ENCODE measurements around the gene NPAS2.

NPAS2 gene

DNA sequence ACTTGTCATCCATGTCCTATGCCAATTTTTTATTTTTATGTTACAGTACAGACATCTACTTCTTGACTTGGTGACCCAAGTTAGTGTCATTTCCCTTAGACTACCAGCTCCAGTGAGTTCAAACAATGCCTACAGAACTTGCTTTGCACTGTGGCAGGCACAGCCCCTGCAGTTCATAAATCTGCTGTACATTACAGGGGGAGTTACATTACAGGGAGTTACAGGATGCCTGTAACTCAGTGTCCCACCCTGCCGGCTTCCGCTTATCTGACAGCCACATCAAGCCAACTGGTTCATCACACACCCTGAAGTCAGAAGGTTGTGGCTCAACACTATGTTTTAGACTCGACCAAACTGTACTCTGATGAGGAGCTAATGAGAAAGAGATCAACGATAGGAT lies 7.8 kb upstream of the NPAS2 start:
- H3K9me3 ChIP-seq (ENCODE audit: control insufficient read depth, low read length) = no peaks in the 10 kb centered on the region
- 82 to 86% methylated on average over 2 of the region's 4 CpGs for WGBS, 2 experiments (ENCODE audit: insufficient coverage in 2 of 2)
- H3K27ac ChIP-seq (ENCODE audit: low read depth, low read length, severe bottlenecking) = no peak overlapping the region
- H3K4me3 ChIP-seq (ENCODE audit: extremely low read depth, insufficient read depth, low read length, poor library complexity, severe bottlenecking) = no peak overlapping the region
- H3K36me3 ChIP-seq (ENCODE audit: control insufficient read depth, insufficient read depth, low read length) = no peaks in the 10 kb centered on the region
- no peaks in the 10 kb centered on the region for H3K4me1 ChIP-seq (ENCODE audit: control insufficient read depth, insufficient read depth, low read length, poor library complexity, severe bottlenecking)

GRCh38 chr2:100812573-100812972 lies 7.4 kb upstream of the NPAS2 start:
- H3K27ac ChIP-seq (ENCODE audit: low read depth, low read length, severe bottlenecking) = no peak overlapping the region
- H3K36me3 ChIP-seq (ENCODE audit: control insufficient read depth, insufficient read depth, low read length) = no peaks in the 10 kb centered on the region
- H3K9me3 ChIP-seq (ENCODE audit: control insufficient read depth, low read length) = no peaks in the 10 kb centered on the region
- 90% methylated on average over 2 of the region's 4 CpGs; no CpG with 5 or more reads in 1 of the 2 experiments for WGBS, 2 experiments (ENCODE audit: insufficient coverage in 2 of 2)
- H3K4me1 ChIP-seq (ENCODE audit: control insufficient read depth, insufficient read depth, low read length, poor library complexity, severe bottlenecking) = no peaks in the 10 kb centered on the region
- no peak overlapping the region for H3K4me3 ChIP-seq (ENCODE audit: extremely low read depth, insufficient read depth, low read length, poor library complexity, severe bottlenecking)

- no peaks in the 10 kb centered on the region for H3K9me3 ChIP-seq (ENCODE audit: control insufficient read depth, low read length)
- no peak overlapping the region for H3K4me3 ChIP-seq (ENCODE audit: extremely low read depth, insufficient read depth, low read length, poor library complexity, severe bottlenecking)
- no peak overlapping the region for H3K27ac ChIP-seq (ENCODE audit: low read depth, low read length, severe bottlenecking)
- no peaks in the 10 kb centered on the region for H3K4me1 ChIP-seq (ENCODE audit: control insufficient read depth, insufficient read depth, low read length, poor library complexity, severe bottlenecking)
- 92 to 100% methylated on average over 2 of the region's 4 CpGs for WGBS, 2 experiments (ENCODE audit: insufficient coverage in 2 of 2)
- H3K36me3 ChIP-seq (ENCODE audit: control insufficient read depth, insufficient read depth, low read length) = no peaks in the 10 kb centered on the region
Measured at GRCh38 chr2:100813527-100813926, 6.4 kb upstream of the NPAS2 start.

GRCh38 chr2:100814043-100814442 lies 5.9 kb upstream of the NPAS2 start:
- Histone ChIP-seq H3K27ac (ENCODE audit: low read depth, low read length, severe bottlenecking) (no peak overlapping the region), H3K4me3 (ENCODE audit: extremely low read depth, insufficient read depth, low read length, poor library complexity, severe bottlenecking) (no peak overlapping the region), H3K4me1 (ENCODE audit: control insufficient read depth, insufficient read depth, low read length, poor library complexity, severe bottlenecking) (no peaks in the 10 kb centered on the region), H3K9me3 (ENCODE audit: control insufficient read depth, low read length) (no peaks in the 10 kb centered on the region), H3K36me3 (ENCODE audit: control insufficient read depth, insufficient read depth, low read length) (no peaks in the 10 kb centered on the region)
- 86 to 88% methylated on average over 2 to 3 of the region's 3 CpGs for whole genome bisulfite sequencing, 2 experiments (ENCODE audit: insufficient coverage in 2 of 2)

DNA sequence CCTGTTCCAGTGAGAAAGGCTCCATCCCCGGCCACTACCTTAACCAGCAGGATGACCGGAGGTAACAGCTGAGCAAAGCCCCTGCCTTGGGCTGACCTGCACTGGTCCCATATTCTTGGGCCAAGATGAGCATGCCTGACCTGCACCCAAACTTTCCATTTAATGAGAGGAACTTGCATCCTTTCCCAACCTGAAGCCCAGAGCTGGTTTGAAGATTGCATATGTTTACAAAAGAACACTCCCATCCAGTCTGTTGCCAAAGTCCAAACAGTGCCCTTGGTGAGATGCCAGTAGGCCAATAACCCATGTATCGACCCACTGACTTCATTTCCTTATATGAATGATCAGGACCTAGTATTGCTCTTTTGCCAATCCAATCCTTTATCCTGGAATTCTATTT lies 5.5 kb upstream of the NPAS2 start:
- no peaks in the 10 kb centered on the region for H3K9me3 ChIP-seq (ENCODE audit: control insufficient read depth, low read length)
- no peak overlapping the region for H3K27ac ChIP-seq (ENCODE audit: low read depth, low read length, severe bottlenecking)
- 80 to 84% methylated on average over 1 to 3 of the region's 3 CpGs for WGBS, 2 experiments (ENCODE audit: insufficient coverage in 2 of 2)
- no peaks in the 10 kb centered on the region for H3K36me3 ChIP-seq (ENCODE audit: control insufficient read depth, insufficient read depth, low read length)
- no peak overlapping the region for H3K4me3 ChIP-seq (ENCODE audit: extremely low read depth, insufficient read depth, low read length, poor library complexity, severe bottlenecking)
- peaks cover 4% of the 10 kb centered on the region for H3K4me1 ChIP-seq (ENCODE audit: control insufficient read depth, insufficient read depth, low read length, poor library complexity, severe bottlenecking)

- H3K4me3 ChIP-seq (ENCODE audit: extremely low read depth, insufficient read depth, low read length, poor library complexity, severe bottlenecking) = no peak overlapping the region
- H3K9me3 ChIP-seq (ENCODE audit: control insufficient read depth, low read length) = no peaks in the 10 kb centered on the region
- no peak overlapping the region for H3K27ac ChIP-seq (ENCODE audit: low read depth, low read length, severe bottlenecking)
- 89% methylated on average over 4 of the region's 7 CpGs for WGBS, 2 experiments (ENCODE audit: insufficient coverage in 2 of 2)
- H3K36me3 ChIP-seq (ENCODE audit: control insufficient read depth, insufficient read depth, low read length) = no peaks in the 10 kb centered on the region
- H3K4me1 ChIP-seq (ENCODE audit: control insufficient read depth, insufficient read depth, low read length, poor library complexity, severe bottlenecking) = peaks cover 6% of the 10 kb centered on the region
Measured at GRCh38 chr2:100817388-100817985, 2.5 kb upstream of the NPAS2 start.

DNA sequence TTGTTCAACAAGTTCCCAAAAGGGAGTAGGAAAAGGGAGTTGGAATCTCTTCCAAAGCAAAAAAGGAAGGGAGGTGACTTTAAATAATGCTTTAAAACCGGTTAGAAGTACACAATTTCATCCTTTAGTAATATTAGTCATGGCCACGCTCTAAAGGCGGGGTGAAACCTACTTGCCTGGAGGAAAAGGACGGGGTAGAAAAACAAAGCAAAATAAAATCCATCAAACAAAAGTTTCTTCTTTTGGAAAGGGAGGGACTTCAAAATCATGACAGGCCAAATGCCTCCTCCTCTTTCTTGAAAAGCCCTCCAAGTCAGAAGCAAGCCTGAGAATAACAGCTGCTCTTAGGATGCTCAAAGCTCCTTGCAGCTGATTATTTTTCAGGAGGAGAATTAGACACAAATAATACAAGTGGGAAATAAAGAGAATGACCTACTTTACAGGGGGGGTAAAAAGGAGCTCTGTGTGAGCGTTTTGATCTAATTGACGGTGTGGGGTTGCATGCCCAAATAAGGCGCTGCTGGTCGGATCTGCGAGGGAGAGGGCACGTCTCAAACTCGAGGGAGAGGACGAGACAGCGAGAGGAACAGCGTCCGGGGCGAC lies 1.8 kb upstream of the NPAS2 start:
- Histone ChIP-seq H3K27ac (ENCODE audit: low read depth, low read length, severe bottlenecking) (no peak overlapping the region), H3K4me3 (ENCODE audit: extremely low read depth, insufficient read depth, low read length, poor library complexity, severe bottlenecking) (peak overlapping the region; percentile 39), H3K4me1 (ENCODE audit: control insufficient read depth, insufficient read depth, low read length, poor library complexity, severe bottlenecking) (peaks cover 6% of the 10 kb centered on the region), H3K36me3 (ENCODE audit: control insufficient read depth, insufficient read depth, low read length) (no peaks in the 10 kb centered on the region), H3K9me3 (ENCODE audit: control insufficient read depth, low read length) (no peaks in the 10 kb centered on the region)
- 12 to 32% methylated on average over 12 to 14 of the region's 16 CpGs for WGBS, 2 experiments (ENCODE audit: insufficient coverage in 2 of 2)

DNA sequence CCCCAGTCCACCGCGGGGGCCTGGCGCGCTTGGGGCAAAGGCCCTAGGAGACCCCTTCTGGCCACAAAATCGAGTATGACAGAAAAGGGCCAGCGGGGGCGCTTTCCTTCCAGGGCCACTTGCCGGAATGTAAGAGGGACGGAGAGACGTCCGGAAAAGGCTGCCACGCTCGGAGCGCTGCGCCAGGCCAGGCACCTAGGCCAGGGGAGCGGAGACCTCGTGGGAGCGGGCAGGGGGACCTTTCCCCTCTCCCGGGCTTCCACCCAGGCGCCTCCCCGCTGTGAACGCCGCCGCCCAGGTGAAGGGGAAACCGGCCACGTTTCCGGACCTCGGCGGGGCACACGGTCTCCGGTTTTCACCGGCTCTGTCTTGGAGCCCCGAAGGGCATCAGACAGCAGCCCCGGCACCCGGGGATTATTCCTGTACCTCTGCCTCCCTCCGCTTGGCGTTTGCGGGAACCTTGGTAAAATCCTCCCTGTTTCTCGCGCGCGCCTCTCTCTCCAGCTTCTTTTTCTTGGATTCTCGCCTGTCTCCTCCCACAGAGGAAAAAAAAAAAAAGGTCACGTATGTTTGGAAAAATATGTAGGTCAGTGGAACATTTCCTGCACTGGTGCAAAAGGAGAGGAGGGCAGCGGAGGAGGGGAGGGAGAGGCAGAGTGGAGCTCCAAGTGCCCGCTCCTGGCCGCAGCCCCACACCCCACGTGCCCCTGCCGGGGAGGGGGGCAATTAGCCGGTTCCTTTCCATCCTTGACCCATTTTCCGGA lies 1.2 kb upstream of the NPAS2 start:
- Histone ChIP-seq H3K27ac (ENCODE audit: low read depth, low read length, severe bottlenecking) (no peak overlapping the region), H3K9me3 (ENCODE audit: control insufficient read depth, low read length) (no peaks in the 10 kb centered on the region), H3K36me3 (ENCODE audit: control insufficient read depth, insufficient read depth, low read length) (no peaks in the 10 kb centered on the region), H3K4me3 (ENCODE audit: extremely low read depth, insufficient read depth, low read length, poor library complexity, severe bottlenecking) (peak overlapping the region; percentile 39), H3K4me1 (ENCODE audit: control insufficient read depth, insufficient read depth, low read length, poor library complexity, severe bottlenecking) (peaks cover 6% of the 10 kb centered on the region)
- WGBS, 2 experiments (ENCODE audit: insufficient coverage in 2 of 2) = 3% methylated on average over 23 to 36 of the region's 51 CpGs

DNA sequence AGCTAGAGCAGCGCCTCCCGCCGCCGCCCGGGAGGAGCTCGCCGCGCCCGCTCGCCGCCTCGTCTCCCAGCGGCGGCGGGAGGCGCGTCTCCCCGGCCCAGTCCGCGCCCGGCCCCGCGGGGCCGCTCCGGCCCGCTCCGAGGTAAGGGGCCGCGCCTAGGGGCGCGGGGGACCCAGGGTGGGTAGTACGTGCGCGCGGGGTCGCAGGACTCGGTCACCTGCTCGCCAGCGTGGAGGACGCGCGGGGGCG lies 259 bp downstream of the NPAS2 start:
- H3K27ac ChIP-seq (ENCODE audit: low read depth, low read length, severe bottlenecking) = no peak overlapping the region
- 1% methylated on average over 25 to 36 of the region's 43 CpGs for WGBS, 2 experiments (ENCODE audit: insufficient coverage in 2 of 2)

DNA sequence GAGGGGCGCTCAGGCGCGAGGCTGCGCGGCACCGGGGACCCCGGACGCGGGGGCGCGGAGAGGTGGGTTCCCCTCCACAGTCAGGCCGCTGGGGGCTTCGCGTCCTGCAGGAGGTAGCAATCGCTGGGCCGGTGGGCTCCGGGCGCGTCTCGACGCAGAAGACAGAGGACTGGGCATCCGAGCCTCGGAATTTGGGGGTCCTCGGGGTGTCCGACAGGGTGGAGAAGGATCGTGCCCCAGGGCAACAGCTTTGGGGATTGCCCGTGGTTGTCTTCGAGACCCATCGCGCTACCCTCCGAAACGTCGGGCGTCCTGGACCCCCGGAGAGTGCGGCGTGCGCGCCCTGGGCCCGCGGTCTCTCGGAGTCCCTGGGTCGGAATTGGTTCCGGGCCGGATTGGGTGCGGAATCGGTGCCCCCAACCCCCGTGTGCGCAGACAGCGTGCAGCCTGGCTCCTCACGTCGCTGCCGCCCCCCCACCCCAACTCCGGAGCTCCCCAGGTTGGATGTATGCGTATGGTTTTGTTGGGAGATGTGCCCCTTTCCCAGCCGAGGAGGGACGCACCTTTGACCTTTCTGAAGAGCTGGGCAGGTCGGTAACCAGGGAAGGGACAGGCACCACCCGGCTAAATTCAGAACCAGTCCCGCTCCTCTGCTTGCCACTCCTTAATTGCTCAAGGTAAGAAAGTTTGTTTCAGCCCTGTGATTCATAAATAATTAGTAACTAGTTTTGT lies 750 bp downstream of the NPAS2 start:
- H3K4me3 ChIP-seq (ENCODE audit: extremely low read depth, insufficient read depth, low read length, poor library complexity, severe bottlenecking) = peak overlapping the region; percentile 39
- WGBS, 2 experiments (ENCODE audit: insufficient coverage in 2 of 2) = 1 to 2% methylated on average over 41 to 51 of the region's 60 CpGs
- no peak overlapping the region for H3K27ac ChIP-seq (ENCODE audit: low read depth, low read length, severe bottlenecking)
- H3K36me3 ChIP-seq (ENCODE audit: control insufficient read depth, insufficient read depth, low read length) = no peaks in the 10 kb centered on the region
- H3K4me1 ChIP-seq (ENCODE audit: control insufficient read depth, insufficient read depth, low read length, poor library complexity, severe bottlenecking) = peaks cover 6% of the 10 kb centered on the region
- H3K9me3 ChIP-seq (ENCODE audit: control insufficient read depth, low read length) = no peaks in the 10 kb centered on the region

More for the DNA sequence above, 259 bp downstream of the NPAS2 start:
- Histone ChIP-seq H3K9me3 (ENCODE audit: control insufficient read depth, low read length) (no peaks in the 10 kb centered on the region), H3K36me3 (ENCODE audit: control insufficient read depth, insufficient read depth, low read length) (no peaks in the 10 kb centered on the region), H3K4me3 (ENCODE audit: extremely low read depth, insufficient read depth, low read length, poor library complexity, severe bottlenecking) (peak overlapping the region; percentile 39), H3K4me1 (ENCODE audit: control insufficient read depth, insufficient read depth, low read length, poor library complexity, severe bottlenecking) (peaks cover 6% of the 10 kb centered on the region)
